Activated naive CD8-positive, alpha-beta T cell (primary cell): ENCODE results near the gene SELENOO.

Experiments
- H3K27ac Mint-ChIP-seq: one replicate; pipeline ENCODE4 v1.8.0; 2021; ENCODE audit warnings: mixed read lengths
- H3K27me3 Mint-ChIP-seq: one replicate; pipeline ENCODE4 v1.8.0; 2021; ENCODE audit warnings: mixed read lengths
- H3K36me3 Mint-ChIP-seq: one replicate; pipeline ENCODE4 v1.8.0; 2021; ENCODE audit warnings: mixed read lengths
- H3K4me1 Mint-ChIP-seq: one replicate; pipeline ENCODE4 v1.8.0; 2021; ENCODE audit warnings: low read depth, mixed read lengths
- H3K4me3 Mint-ChIP-seq: one replicate; pipeline ENCODE4 v1.8.0; 2021; ENCODE audit warnings: mild to moderate bottlenecking, mixed read lengths
- H3K9me3 Mint-ChIP-seq: one replicate; pipeline ENCODE4 v1.8.0; 2021; ENCODE audit warnings: low read depth, mixed read lengths

SELENOO gene

DNA sequence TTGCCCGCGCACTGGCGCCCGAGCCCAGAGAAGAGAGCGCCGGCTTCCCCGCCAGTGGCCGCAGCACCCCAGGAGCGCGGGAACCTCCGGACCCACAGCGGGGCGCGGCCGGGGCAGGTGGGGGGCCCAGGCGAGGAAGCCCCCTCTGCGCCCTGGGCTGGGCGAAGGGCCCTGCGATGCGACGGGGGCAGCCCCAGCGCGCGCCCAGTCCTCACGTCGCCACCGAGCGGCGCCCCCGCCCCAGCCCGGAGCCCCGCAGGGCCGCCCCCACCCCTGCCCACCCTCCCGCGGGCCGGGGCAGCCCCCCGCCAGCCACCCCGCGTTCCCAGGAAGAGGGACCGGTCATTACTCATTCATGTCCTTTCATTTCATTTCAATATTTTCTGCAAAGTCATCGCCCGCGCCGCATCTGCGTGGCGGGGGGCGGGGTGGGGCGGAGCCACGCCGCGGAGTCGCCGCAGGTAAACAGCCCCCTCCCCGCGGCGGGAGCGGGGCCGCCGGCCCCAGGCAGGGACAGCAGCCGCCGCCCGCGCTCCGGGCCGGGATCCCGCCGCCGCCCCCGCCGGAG, 31.0 kb upstream of the SELENOO start:
- peaks cover 7% of the 10 kb centered on the region for H3K27me3 Mint-ChIP-seq
- peaks cover 5% of the 10 kb centered on the region for H3K4me1 Mint-ChIP-seq
- H3K9me3 Mint-ChIP-seq: no peaks in the 10 kb centered on the region
- H3K36me3 Mint-ChIP-seq: no peaks in the 10 kb centered on the region
- no peak overlapping the region for H3K27ac Mint-ChIP-seq
- peak overlapping the region; percentile 70 for H3K4me3 Mint-ChIP-seq

DNA sequence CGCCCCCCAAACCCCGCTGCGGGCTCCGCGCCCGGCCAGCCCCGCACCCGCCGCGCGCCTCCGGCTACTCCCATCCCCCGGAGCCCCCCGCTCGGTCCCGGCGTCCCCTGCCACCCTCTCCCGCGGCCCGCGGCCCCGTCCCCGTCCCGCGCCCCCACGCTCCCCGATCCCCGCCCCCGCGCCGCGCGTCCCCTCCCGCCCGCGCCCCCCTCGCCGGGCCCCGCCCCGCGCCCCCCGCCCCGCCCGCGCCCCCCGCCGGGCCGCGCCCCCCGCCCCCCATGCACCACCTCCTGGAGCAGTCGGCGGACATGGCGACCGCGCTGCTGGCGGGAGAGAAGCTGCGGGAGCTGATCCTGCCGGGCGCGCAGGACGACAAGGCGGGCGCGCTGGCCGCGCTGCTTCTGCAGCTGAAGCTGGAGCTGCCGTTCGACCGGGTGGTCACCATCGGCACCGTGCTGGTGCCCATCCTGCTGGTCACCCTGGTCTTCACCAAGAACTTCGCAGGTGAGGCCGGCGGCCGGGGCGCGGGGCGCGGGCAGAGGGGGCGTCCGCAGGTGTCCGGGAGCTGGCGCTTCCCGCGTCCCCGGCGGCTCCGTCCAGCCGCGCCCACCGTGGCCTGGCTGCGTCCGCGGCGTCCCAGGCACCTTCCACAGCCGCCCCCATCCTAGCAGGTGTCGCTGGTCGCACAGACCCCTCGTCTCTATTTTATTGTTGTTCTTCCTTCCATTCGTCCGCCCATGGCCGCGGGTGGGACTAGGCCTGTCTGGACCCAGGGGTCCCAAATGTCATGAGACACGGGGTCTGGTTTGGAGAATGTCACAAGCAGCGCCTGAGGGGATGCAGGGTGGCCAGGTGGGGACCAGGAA, 30.1 kb upstream of the SELENOO start, which contains the start of gene PANX2:
Gene PANX2, plus strand, starts transcription at position 279 of the 866 bp plus-strand sequence. Its CDS starts 0 bp downstream, at position 279.
- Mint-ChIP-seq H3K36me3 (no peaks in the 10 kb centered on the region), H3K4me1 (peaks cover 5% of the 10 kb centered on the region), H3K27me3 (peaks cover 7% of the 10 kb centered on the region), H3K27ac (peak within 1 kb of the TSS; percentile 70), H3K4me3 (peak within 1 kb of the TSS; percentile 79), H3K9me3 (no peaks in the 10 kb centered on the region)

DNA sequence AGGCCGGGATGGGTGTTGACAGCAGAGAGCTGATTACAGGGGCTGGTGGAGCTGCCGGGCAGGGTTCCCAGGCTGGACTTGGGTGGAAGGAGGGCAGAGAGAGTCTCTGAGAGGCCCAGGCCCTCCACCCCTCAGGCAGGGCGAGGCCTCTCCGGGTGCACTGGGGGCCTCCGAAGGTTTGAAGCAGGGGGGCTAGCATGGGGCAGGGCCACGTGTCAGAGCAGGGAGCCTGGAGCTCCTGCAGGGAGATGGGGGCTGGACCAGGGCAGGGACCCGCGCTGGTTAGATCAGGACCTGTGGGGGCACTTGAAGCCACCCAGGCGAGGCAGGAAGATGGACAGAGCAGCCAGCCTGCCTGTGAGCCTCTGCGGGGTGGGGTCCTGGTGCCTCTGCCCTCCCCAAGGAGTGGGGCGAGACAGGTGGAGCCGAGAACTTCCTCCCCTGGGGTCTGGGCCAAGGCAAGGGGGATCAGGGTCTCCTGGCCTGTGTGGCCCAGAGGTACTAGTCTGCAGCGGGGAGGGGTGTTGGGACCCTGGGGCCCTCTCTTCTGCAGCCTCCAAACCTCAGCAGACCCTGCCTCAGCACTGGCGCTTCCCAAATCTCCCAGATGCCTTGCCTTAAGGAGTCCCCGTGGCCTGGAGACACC, 29.4 kb upstream of the SELENOO start:
- H3K27me3 Mint-ChIP-seq: peaks cover 7% of the 10 kb centered on the region
- H3K9me3 Mint-ChIP-seq: no peaks in the 10 kb centered on the region
- H3K4me3 Mint-ChIP-seq: peak overlapping the region; percentile 79
- peak overlapping the region; percentile 70 for H3K27ac Mint-ChIP-seq
- H3K36me3 Mint-ChIP-seq: no peaks in the 10 kb centered on the region
- peaks cover 5% of the 10 kb centered on the region for H3K4me1 Mint-ChIP-seq

DNA sequence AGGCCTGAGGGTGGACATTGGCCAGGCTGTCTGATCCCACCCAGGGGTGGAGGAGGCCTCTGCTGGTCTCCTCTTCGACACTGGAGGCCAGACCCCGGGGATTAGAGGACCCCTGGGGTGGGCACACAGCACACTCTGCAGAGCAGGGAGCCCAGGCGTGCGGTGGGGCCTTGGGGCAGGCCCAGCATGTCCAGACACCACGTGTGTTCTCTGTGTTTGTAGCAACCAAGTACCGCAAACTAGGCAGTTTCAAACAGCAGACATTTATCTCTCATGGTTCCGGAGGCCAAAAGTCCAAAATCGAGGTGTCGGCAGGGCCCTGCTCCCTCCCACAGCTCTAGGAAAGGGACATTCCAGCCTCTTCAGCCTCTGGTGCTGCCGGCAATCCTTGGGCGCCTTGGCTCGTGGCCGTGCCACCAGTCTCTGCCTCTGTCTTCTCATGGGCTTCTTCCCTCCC, 28.8 kb upstream of the SELENOO start:
- peak overlapping the region; percentile 23 for H3K4me3 Mint-ChIP-seq

DNA sequence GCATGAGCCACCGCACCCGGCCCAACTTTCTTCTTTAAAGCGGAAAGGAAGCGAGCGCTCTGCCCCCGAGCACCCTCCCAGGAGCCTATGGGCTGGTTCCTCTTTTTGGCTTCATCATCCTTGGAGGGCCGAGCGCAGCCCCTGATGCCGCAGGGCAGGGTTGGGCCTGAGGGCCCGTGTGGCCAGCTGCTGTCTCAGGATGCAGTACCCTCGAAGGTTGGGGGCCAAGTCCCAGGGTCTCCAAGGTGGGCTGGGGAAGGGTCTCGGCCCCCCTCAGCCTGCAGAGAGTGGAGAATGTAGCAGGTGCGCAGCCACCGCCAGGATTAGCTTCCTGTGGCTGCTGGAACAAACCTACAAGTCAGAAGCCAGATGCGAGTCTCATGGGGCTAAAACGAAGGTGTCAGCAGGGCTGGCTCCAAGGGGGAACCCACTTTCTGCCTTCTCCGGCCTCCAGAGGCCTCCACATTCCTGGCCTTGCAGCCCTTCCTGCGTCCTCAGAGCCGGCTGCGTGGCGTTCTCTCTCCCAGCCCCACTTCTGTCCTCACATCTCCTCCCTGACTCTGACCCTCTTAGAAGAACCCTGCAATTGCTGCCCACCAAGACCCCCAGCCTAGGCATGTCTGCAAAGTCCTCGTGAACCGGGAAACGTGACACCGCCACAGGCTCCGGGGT, 27.4 kb upstream of the SELENOO start:
- no peaks in the 10 kb centered on the region for H3K9me3 Mint-ChIP-seq
- H3K4me3 Mint-ChIP-seq: no peak overlapping the region
- H3K36me3 Mint-ChIP-seq: no peaks in the 10 kb centered on the region
- H3K27me3 Mint-ChIP-seq: peaks cover 9% of the 10 kb centered on the region
- H3K4me1 Mint-ChIP-seq: peaks cover 5% of the 10 kb centered on the region
- H3K27ac Mint-ChIP-seq: no peak overlapping the region

More for the DNA sequence above, 28.8 kb upstream of the SELENOO start:
- Mint-ChIP-seq H3K27ac (no peak overlapping the region), H3K4me1 (peaks cover 5% of the 10 kb centered on the region), H3K9me3 (no peaks in the 10 kb centered on the region), H3K36me3 (no peaks in the 10 kb centered on the region), H3K27me3 (peaks cover 8% of the 10 kb centered on the region)

DNA sequence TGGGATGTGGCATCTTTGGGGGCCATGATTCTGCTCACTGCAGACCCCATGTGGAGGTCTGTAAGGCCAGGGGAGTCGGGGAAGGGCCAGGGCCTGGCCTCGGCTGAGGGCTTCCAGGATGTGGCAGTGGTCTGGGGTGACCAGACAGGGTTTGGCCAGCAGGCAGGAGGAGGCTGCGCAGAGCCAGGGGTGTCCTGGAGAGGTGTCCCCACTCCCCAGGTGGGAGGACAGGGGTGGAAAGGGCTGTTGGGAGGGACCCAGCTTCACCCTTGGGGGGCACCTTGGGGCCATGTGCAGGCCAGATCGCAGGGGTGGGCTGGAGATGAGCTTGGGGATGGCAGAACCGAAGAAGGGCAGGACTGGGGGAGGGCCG, 26.8 kb upstream of the SELENOO start:
- H3K27ac Mint-ChIP-seq: no peak overlapping the region
- no peaks in the 10 kb centered on the region for H3K9me3 Mint-ChIP-seq
- H3K4me3 Mint-ChIP-seq: no peak overlapping the region
- H3K36me3 Mint-ChIP-seq: no peaks in the 10 kb centered on the region
- H3K4me1 Mint-ChIP-seq: peaks cover 2% of the 10 kb centered on the region
- H3K27me3 Mint-ChIP-seq: peaks cover 6% of the 10 kb centered on the region

DNA sequence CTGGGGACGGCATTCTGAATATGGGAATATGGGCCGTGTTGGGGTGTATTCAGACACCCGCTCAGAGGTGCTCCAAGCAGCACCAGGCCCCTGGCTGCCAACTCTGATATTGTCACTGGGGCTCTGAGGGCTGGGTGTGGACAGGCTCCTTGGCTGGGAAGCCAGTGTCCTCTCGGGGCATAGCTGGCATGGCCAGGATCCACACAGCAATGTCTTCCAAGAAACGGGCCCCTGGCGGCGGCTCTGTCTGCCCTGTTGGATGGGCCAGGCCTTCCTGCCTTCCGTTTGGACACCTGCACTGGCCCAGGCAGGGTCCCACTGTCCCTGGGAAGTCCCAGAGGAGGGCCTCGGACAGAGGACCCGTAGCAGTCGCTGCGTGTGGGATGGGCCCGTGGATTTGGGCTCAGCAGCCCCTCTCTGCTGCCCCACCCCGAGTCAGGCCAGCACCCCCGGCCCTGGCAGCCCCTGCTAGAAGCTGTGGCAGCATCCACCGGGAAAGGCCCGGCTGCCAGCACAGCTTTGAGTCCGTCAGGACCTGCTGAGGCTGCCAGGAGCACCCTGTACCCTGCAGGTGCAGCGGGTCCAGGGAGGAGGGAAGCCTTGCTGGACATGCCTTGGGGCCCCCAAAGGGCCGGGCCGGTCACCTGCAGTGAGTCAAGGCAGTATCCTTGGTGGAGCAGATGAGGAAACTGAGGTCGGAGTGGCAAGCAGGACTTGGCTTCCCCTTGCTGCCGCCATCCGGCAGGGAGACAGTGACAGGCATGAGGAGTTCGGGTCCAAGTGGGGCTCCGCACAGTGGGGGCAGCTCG, 26.2 kb upstream of the SELENOO start:
- Mint-ChIP-seq H3K27me3 (peaks cover 5% of the 10 kb centered on the region), H3K9me3 (no peaks in the 10 kb centered on the region), H3K4me3 (no peak overlapping the region), H3K4me1 (peaks cover 1% of the 10 kb centered on the region), H3K36me3 (no peaks in the 10 kb centered on the region), H3K27ac (no peak overlapping the region)

DNA sequence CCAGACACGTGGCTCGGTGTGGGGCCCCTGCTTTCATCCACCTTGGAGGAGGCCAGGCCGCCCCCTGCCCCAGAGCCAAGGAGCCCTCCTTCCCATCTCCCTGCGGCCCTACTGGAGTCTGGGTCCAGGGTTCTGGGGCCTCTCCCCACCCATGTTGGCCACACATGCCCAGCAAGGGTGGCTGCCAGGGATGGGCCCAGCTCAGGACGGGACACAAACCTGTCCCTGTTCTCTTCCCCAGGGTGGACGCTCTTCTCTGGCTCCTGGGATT, 25.7 kb upstream of the SELENOO start:
- H3K27me3 Mint-ChIP-seq: peaks cover 8% of the 10 kb centered on the region
- H3K36me3 Mint-ChIP-seq: no peaks in the 10 kb centered on the region
- H3K9me3 Mint-ChIP-seq: no peaks in the 10 kb centered on the region
- no peak overlapping the region for H3K4me3 Mint-ChIP-seq
- peaks cover 4% of the 10 kb centered on the region for H3K4me1 Mint-ChIP-seq
- H3K27ac Mint-ChIP-seq: no peak overlapping the region

DNA sequence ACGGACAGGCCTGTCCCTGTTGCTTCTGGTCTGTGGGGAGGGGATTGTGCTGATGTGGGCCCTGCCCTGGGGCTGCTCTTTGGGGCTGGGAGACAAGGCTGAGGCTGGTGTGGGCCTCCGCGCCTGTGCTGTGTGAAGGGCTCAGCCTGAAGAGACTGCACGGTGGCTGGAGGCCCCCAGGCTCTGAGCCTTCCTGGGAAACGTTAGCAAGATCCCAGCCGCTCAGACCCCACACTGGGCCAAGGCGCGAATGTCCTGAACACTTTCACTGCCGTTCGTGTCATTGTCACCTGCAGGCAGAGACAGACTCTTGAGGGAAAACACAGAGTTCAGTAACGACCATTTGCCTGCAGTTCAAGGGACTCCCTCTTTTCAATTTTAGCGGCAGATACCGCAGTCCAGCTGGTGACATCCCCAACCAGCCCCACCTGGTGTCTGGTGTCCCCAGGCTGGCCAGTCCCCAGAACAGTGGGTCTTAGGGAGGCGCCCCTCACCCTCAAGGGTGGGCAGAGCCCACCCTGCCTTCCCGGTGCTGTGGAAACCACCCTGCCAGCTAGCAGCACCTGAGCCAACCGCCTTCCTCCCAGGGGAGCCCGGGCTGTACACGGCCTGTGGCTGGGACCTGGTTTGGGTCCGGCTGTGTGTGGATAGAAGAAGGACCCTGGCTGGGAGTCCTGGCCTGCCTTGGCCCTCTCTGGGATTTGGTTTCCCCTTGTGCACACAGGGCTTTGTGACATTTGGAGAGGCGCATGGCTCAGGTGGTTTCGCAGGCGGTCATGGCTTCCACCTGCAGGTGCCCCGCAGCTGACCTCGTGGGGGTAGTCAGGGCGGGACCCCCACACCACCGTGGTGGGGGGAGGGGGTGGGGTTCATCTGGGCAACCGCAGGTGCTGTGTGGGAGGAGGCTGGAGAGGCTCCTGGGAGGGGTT, 24.6 kb upstream of the SELENOO start:
- peaks cover 6% of the 10 kb centered on the region for H3K27me3 Mint-ChIP-seq
- no peaks in the 10 kb centered on the region for H3K36me3 Mint-ChIP-seq
- peaks cover 4% of the 10 kb centered on the region for H3K4me1 Mint-ChIP-seq
- H3K4me3 Mint-ChIP-seq: no peak overlapping the region
- no peaks in the 10 kb centered on the region for H3K9me3 Mint-ChIP-seq
- H3K27ac Mint-ChIP-seq: no peak overlapping the region

DNA sequence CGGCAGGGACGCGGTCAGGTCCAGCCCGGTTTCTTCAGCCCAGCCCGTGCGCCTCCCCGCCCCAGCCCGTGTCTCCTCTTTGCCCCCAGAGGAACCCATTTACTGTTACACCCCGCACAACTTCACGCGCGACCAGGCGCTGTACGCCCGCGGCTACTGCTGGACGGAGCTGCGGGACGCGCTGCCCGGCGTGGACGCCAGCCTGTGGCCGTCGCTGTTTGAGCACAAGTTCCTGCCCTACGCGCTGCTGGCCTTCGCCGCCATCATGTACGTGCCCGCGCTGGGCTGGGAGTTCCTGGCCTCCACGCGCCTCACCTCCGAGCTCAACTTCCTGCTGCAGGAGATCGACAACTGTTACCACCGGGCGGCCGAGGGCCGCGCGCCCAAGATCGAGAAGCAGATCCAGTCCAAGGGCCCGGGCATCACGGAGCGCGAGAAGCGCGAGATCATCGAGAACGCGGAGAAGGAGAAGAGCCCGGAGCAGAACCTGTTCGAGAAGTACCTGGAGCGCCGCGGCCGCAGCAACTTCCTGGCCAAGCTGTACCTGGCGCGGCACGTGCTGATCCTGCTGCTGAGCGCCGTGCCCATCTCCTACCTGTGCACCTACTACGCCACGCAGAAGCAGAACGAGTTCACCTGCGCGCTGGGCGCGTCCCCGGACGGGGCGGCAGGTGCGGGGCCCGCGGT, 23.8 kb upstream of the SELENOO start:
- H3K4me3 Mint-ChIP-seq: no peak overlapping the region
- no peaks in the 10 kb centered on the region for H3K36me3 Mint-ChIP-seq
- H3K27me3 Mint-ChIP-seq: peaks cover 6% of the 10 kb centered on the region
- no peaks in the 10 kb centered on the region for H3K9me3 Mint-ChIP-seq
- no peak overlapping the region for H3K27ac Mint-ChIP-seq
- H3K4me1 Mint-ChIP-seq: peaks cover 4% of the 10 kb centered on the region

DNA sequence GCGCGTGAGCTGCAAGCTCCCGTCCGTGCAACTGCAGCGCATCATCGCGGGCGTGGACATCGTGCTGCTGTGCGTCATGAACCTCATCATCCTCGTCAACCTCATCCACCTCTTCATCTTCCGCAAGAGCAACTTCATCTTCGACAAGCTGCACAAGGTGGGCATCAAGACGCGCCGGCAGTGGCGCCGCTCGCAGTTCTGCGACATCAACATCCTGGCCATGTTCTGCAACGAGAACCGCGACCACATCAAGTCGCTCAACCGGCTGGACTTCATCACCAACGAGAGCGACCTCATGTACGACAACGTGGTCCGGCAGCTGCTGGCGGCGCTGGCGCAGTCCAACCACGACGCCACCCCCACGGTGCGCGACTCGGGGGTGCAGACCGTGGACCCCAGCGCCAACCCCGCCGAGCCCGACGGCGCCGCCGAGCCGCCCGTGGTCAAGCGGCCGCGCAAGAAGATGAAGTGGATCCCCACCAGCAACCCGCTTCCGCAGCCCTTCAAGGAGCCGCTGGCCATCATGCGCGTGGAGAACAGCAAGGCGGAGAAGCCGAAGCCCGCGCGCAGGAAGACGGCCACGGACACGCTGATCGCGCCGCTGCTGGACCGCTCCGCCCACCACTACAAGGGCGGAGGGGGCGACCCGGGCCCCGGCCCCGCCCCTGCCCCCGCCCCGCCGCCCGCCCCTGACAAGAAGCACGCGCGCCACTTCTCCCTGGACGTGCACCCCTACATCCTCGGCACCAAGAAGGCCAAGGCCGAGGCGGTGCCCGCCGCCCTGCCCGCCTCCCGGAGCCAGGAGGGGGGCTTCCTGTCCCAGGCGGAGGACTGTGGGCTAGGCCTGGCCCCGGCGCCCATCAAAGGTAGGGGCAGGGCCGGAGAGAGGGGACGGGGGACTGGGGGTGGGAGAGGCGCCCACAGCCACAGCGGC, 23.0 kb upstream of the SELENOO start:
- no peak overlapping the region for H3K27ac Mint-ChIP-seq
- no peak overlapping the region for H3K4me3 Mint-ChIP-seq
- no peaks in the 10 kb centered on the region for H3K36me3 Mint-ChIP-seq
- peaks cover 6% of the 10 kb centered on the region for H3K27me3 Mint-ChIP-seq
- peaks cover 4% of the 10 kb centered on the region for H3K4me1 Mint-ChIP-seq
- H3K9me3 Mint-ChIP-seq: no peaks in the 10 kb centered on the region

DNA sequence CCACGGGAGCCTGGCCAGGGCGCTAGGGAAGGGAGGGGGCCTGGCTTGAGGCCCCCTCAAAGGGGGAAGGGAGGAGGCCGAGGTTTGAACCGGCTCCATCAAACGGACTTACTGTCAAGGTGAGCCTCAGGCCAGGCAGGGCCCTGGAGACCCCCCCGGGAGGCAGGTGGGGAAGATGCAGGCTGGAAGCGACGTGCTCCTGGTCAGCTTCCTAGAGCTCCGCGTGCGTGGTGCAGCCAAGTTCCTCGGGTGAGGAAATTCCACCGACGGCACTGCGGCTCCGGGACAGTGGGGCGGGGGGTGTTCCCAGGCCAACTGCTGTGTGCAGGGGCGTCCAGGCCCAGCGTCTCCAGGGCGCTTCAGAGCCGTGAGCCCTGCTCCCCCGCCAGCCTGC, 22.3 kb upstream of the SELENOO start:
- H3K27ac Mint-ChIP-seq: no peak overlapping the region
- H3K4me1 Mint-ChIP-seq: peaks cover 4% of the 10 kb centered on the region
- no peaks in the 10 kb centered on the region for H3K36me3 Mint-ChIP-seq
- peaks cover 6% of the 10 kb centered on the region for H3K27me3 Mint-ChIP-seq
- no peaks in the 10 kb centered on the region for H3K9me3 Mint-ChIP-seq
- no peak overlapping the region for H3K4me3 Mint-ChIP-seq
